Mucosa of gallbladder (tissue), 1 donor: ENCODE measurements around the gene ALDH16A1. TPM values are rescaled to one million over a fixed set of nuclear protein-coding genes. Genes with fewer than 3 reads are reported as not detected.

ENCODE experiments used
- DNase-seq: peaks from one replicate; pipeline ENCODE4 v3.0.0-alpha.2; 2020; ENCODE audit warnings: low spot score
- total RNA-seq: library from RNA; stranded (reverse); gene quantifications from one replicate; pipeline ENCODE4 v1.2.1, GENCODE V29; 2021
- donor health status: DM: no; HTN: no; CAD: no.

The ALDH16A1 gene
- total RNA-seq, 1 donor from 2014 or later, result 45.3 TPM

- DNase-seq, result no peak
Observed at GRCh38 chr19:49423071-49423984, 29.7 kb upstream of the ALDH16A1 start, which contains the start of gene PTH2. Gene PTH2 (minus strand): TSS chr19:49423441. CDS start chr19:49423339, 102 bp downstream.

- no peak for DNase-seq
Observed at GRCh38 chr19:49423985-49424303, 29.1 kb upstream of the ALDH16A1 start.

GRCh38 chr19:49425178-49425577 is 27.8 kb upstream of the ALDH16A1 start, which contains the start of gene GFY:
Gene GFY (plus strand): TSS chr19:49425388. CDS start chr19:49426431, 1,043 bp downstream.
- no peak for DNase-seq

- DNase-seq, result no peak
Observed at GRCh38 chr19:49425922-49426592, 27.0 kb upstream of the ALDH16A1 start.

GRCh38 chr19:49427339-49427738 is 25.7 kb upstream of the ALDH16A1 start:
- DNase-seq, result no peak

GRCh38 chr19:49427855-49428546 is 25.0 kb upstream of the ALDH16A1 start:
- DNase-seq, result no peak

GRCh38 chr19:49428547-49429451 is 24.2 kb upstream of the ALDH16A1 start:
- DNase-seq, result no peak

- DNase-seq, result no peak
Observed at GRCh38 chr19:49430172-49430677, 22.8 kb upstream of the ALDH16A1 start.

GRCh38 chr19:49430678-49431329 is 22.2 kb upstream of the ALDH16A1 start:
- DNase-seq, result no peak

GRCh38 chr19:49431330-49431749 is 21.7 kb upstream of the ALDH16A1 start:
- DNase-seq, result no peak

- no peak for DNase-seq
Observed at GRCh38 chr19:49432141-49433073, 20.6 kb upstream of the ALDH16A1 start.

- no peak for DNase-seq
Observed at GRCh38 chr19:49433240-49433901, 19.7 kb upstream of the ALDH16A1 start.

- DNase-seq, result no peak
Observed at GRCh38 chr19:49434907-49435583, 18.0 kb upstream of the ALDH16A1 start.

- no peak for DNase-seq
Observed at GRCh38 chr19:49435670-49436069, 17.4 kb upstream of the ALDH16A1 start.

GRCh38 chr19:49436381-49437017 is 16.5 kb upstream of the ALDH16A1 start:
- DNase-seq, result no peak

- no peak for DNase-seq
Observed at GRCh38 chr19:49437231-49437630, 15.8 kb upstream of the ALDH16A1 start.

GRCh38 chr19:49438261-49438660 is 14.8 kb upstream of the ALDH16A1 start:
- no peak for DNase-seq

GRCh38 chr19:49439836-49440235 is 13.2 kb upstream of the ALDH16A1 start:
- DNase-seq, result no peak
